ENCODE results near the gene GPC5.

- TF ChIP-seq SUZ12 (IDR thresholded peaks at IDR 0.05; ENCODE audit: extremely low read depth, insufficient read depth, insufficient read length) (peak; percentile 39), YY1 (IDR thresholded peaks at IDR 0.05; ENCODE audit: insufficient read depth, insufficient read length) (no peak), ZNF274 (IDR thresholded peaks at IDR 0.05; ENCODE audit: low read depth, low read length) (no peak)
Observed at GRCh38 chr13:91398413-91399188, at the start of gene GPC5.
